Raji (cell line): Measurements from ENCODE around the gene DDAH1.

ENCODE experiments used
- POLR2A ChIP-seq: IDR thresholded peaks from 2 replicates; pipeline ENCODE4 v1.6.1; 2011; ENCODE audit warnings: low read depth, low read length, control low read depth; ENCODE audit not compliant: insufficient read depth

Gene DDAH1

DNA sequence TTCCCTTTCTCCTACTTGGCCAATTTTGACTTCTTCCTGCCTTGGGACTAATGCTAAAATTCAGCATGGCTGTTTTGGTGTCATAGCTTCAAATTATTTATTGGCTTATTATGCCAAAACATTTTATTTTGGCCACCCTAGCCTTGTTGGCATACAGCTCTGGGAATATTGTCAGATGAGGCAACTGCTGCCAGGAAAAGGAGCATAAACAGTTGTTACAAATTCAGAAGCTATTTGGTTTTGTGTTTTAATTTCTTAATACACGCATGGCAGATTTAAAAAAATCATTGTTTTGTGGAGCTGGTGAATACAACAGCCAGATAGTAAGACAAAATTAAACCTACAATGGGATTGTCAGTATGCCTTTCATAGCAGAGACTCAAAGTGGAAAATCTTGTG is 121.7 kb downstream of the DDAH1 start:
- TF ChIP-seq POLR2A: no peak

DNA sequence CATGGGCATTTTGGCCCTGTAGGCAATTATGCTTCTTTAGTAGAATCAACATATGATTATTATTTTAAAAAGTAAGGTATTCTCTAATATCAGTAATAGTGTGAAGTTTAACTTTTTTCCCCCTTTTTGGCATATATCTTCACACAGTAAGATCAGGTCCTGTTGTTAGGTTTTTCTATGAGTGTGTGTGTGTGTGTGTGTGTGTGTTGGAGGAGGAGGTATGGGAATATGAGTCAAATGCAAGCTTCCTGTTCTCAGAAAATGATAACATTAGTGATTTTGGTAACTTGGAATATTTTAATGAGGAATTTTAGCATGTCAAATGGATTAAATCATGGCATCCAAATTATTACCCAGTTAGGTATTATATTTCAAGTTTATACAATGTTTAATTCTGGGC is 122.8 kb downstream of the DDAH1 start:
- TF ChIP-seq POLR2A: no peak

- TF ChIP-seq POLR2A: no peak
These were observed 124.5 kb downstream of the DDAH1 start for GRCh38 chr1:85340427-85340826.

DNA sequence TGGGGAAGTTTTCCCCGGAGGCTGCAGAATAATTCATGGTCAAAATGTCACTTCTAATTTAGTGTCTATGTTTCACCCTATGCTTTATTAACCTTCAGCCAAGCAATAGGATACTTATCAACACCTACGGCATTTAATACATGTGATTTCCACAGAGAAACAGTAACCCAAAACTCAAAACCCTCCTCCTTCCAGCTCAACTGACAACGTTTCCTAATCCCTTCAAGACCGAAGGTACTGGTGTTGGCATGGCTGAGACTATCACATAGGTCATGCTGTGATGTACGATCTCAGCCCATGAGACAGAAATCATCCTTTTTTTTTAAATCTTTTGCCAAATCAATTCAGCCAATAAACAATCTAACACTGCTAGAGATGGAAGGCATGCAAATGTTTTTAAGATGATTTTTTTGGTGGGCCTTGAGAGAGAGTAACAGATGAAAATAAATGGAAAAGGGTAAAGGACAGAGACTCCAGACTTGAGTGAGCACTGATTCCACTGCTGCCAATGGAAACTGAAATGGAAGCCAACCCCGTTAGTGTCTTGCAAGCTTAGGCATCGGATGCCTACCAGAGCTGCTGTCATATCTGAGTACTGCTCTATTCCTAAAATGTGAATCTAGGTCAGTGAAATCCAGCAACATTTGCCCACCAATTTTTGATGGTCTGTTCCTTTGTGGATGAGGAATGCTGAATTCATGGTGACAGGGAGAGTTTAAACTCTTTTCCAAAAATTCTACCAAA is 125.1 kb downstream of the DDAH1 start:
- no peak for TF ChIP-seq POLR2A

DNA sequence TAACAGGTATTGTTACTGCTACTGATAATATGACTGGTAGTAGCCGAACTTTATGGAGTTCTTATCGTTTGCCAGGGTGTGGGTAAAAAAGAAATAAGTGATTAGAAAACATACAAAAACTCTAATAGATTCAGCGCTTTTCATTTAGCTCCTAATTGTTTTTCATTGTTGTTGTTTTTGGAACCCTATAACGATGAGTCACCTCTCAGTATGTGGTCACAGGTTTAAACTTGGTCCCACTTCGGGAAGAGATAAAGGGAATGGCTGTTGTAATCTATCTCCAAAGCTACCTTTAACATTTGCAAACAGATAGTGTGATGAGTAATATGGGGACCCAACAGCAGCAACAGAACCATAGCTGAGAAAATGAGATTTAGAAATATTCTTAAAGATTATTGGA is 125.9 kb downstream of the DDAH1 start:
- TF ChIP-seq POLR2A: no peak

DNA sequence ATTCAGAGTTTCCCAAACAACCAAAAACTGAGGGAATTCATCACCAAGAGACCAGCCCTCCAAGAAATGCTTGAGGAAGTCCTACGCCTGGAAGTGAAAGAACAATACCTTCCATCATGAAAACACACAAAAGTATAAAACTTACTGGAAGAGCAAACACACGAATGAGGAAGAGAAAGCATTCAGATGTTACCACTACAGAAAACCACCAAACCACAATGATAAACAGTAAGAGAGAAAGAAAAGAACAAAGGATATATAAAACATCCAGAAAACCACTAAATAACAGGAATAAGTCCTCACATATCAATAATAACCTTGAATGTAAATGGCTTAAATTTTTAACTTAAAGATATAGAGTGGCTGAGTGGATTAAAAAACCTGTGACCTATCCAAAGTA is 130.0 kb downstream of the DDAH1 start:
- no peak for TF ChIP-seq POLR2A

DNA sequence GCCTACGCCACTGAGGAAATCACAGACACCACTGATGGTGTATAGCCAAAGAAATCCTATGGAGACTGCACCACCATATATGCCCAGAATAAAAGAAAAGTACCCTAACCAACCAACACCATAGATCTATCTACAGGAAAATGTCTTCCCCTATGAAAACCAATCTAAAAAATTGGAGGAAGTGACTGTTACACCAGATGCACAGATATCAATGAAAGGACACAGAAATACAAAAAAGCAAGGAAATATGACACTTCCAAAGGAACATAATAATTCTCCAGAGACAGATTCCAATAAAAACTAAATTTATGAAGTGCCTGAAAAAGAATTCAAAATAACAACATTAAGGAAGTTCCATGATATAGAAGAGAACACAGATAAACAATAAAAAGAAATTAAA is 131.8 kb downstream of the DDAH1 start:
- TF ChIP-seq POLR2A: no peak

DNA sequence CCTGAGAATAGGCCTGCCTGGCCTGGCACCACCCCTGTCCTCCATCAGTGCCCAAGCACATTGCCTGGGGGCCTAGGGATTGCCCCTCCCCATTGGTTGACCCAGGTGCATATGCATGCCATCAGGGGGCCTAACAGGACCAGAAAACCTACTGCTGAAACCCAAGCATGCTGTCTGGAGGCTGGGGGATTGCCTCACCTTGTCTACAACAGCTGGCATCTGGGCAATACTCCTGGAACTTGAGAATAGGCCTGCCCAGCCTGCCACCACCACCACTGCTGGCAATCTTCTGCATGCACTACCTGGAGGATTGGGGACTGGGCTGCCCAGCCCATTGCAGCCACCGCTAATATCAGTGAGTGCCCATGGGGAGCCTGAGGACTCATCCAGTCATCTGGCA is 132.4 kb downstream of the DDAH1 start:
- no peak for TF ChIP-seq POLR2A

DNA sequence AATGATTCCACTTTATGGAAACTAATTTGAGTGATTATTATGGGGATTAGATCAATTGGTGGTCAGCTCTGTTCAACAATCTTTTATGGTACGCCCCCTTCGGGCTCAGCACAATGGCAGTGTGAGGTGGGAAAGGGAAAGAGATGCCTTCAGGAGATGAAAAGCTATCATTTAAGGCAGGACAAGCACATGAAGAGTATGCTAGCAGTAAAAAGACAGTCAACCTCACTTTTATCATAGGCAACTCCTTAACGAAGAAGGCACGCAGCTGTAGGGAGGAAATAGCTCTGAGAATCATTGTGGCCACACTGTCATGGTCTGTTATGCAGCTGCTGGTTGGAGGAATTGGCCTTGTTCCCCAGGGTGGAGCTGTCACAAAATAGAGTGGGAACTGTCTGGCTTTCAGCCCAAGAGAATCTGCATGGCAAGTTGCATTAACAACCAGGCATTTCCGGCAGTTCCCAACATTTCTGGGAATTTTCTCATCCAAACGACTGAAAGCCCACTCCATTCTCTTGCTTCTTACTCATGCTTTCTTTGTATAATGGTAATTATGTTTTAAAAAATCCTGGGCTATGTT is 134.2 kb downstream of the DDAH1 start:
- TF ChIP-seq POLR2A: no peak

DNA sequence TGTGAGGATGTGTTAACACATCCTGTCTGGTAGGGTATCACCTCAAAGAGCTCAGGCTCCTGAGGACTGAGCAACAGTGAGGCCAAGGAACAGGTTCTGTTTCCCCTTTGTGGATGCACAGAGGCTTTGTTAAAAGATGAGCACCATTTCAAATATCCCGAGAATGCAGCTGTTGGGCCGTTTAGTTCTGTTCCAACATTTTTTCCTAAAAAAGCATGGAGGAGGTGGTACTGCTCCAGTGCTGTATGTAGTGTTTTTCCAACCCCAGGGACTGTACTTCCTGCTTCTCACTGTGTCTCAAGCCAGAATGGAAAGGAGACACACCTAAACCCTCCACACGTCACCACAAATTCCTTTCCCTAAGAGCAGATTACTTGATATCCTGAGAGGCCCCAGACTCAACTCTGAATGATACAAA is 134.7 kb downstream of the DDAH1 start:
- TF ChIP-seq POLR2A: no peak

- no peak for TF ChIP-seq POLR2A
These were observed 136.1 kb downstream of the DDAH1 start for GRCh38 chr1:85328713-85329397.

DNA sequence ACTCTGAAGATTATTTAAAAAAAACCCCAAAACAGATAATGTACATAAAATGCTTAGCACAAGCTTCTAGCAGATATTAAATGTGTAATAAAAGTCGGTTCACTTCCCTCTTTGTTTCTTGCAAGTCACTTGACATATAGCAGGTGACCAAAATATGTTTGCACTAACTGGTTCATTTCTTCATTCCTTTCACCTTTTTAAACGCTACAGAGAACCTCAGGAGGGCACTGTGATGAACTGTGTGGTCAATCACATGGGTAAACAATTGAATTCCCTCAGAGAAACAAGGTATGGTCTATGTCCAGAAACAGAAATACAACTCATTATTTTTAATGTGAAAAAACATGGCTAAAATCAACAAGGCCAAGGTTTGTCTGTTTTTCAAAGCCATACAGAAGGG is 137.2 kb downstream of the DDAH1 start:
- no peak for TF ChIP-seq POLR2A

GRCh38 chr1:85326851-85327250 is 138.1 kb downstream of the DDAH1 start:
- no peak for TF ChIP-seq POLR2A

DNA sequence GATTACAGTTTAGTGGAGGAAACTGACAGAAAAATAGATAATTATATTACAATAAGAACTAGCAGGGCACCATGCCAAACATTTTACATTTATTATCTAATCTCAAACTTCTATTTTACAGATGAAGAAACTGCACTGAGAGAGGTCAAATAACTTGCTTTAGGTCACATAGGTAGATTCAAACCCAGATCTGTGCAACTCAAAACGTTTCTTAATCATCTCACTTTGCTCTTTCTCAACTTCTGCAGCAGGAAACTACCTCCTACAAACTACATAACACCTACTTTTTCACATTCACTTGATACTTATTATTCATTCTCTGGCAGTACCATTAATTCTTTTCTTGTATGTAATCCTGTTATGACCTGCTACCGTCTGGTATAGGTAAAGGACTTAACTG is 138.6 kb downstream of the DDAH1 start:
- TF ChIP-seq POLR2A: no peak

GRCh38 chr1:85325920-85326319 is 139.0 kb downstream of the DDAH1 start:
- TF ChIP-seq POLR2A: no peak

GRCh38 chr1:85323770-85324169 is 141.2 kb downstream of the DDAH1 start:
- no peak for TF ChIP-seq POLR2A
